Endothelial cell of umbilical vein (primary cell): ENCODE data around the gene FLT1. TPM values are rescaled to one million over a fixed set of nuclear protein-coding genes. Genes with fewer than 3 reads are reported as not detected.

Experiments used
- BruUV-seq: library from RNA; stranded (reverse); fragments of 400-500 nt; replicated peaks from 2 replicates; lab custom pipeline; 2021; lab: Mats Ljungman, UMichigan
- CTCF ChIA-PET: fragments of 300-600, 350-600 bp; sonication (Branson Sonifier 250); formaldehyde crosslinking; loops from one replicate; lab custom pipeline; 2021; ENCODE audit warnings: antibody characterized with exemption, inconsistent platforms; lab: Charles Lee
- POLR2A ChIA-PET: fragments of 300-600, 350-600 bp; sonication (Branson Sonifier 250); formaldehyde crosslinking; loops from one replicate; lab custom pipeline; 2021; ENCODE audit warnings: antibody characterized with exemption, inconsistent platforms; lab: Charles Lee
- DNase-seq: peaks from one replicate; pipeline ENCODE4 v3.0.0-alpha.2; 2011; ENCODE audit warnings: low read depth, low spot score
- FAIRE-seq: peaks from 2 replicates; lab custom pipeline; 2011; peaks lifted over from hg19 to GRCh38; lab: Jason Lieb, UNC
- H2AFZ ChIP-seq: 2 replicates; pipeline ENCODE4 v1.6.0; 2012; ENCODE audit warnings: low read depth, low read length, control low read depth, inconsistent platforms
- H3K27ac ChIP-seq: 2 replicates; pipeline ENCODE4 v1.5.1; 2011; ENCODE audit warnings: low read depth, mild to moderate bottlenecking, control low read depth, low read length, moderate library complexity; ENCODE audit not compliant: insufficient read depth
- H3K27me3 ChIP-seq, 2 experiments: 2 replicates each; pipeline versions ENCODE4 v1.6.0 to v1.6.1; 2011; ENCODE audit warnings: low read length in 2 of 2, mixed read lengths in 1 of 2; ENCODE audit not compliant: control insufficient read depth in 2 of 2, insufficient read depth in 2 of 2
- H3K36me3 ChIP-seq, 2 experiments: 2 replicates in 1 of 2; 3 replicates in 1 of 2; pipeline ENCODE4 v1.5.1; 2011; ENCODE audit warnings: low read length in 2 of 2, mild to moderate bottlenecking in 1 of 2, moderate library complexity in 1 of 2; ENCODE audit not compliant: control insufficient read depth in 2 of 2, insufficient read depth in 2 of 2; ENCODE audit errors: extremely low read depth in 1 of 2
- H3K4me1 ChIP-seq: 3 replicates; pipeline ENCODE4 v1.5.1; 2011; ENCODE audit warnings: mild to moderate bottlenecking, low read length; ENCODE audit not compliant: control insufficient read depth, insufficient read depth; ENCODE audit errors: extremely low read depth
- H3K4me2 ChIP-seq: 2 replicates; pipeline ENCODE4 v1.6.1; 2011; ENCODE audit warnings: low read length, control low read depth, mixed read lengths; ENCODE audit not compliant: insufficient read depth
- H3K4me3 ChIP-seq, 3 experiments: fragments of 200-600 bp in 1 of 3; sonication (generic), shearing (Covaris generic) in 1 of 3; replicated peaks in 1 of 3; 2 replicates each; pipeline ENCODE4 v1.5.1; 2011 to 2016; ENCODE audit warnings: control low read depth in 3 of 3, low read length in 3 of 3, mild to moderate bottlenecking in 2 of 3, inconsistent platforms in 1 of 3, low read depth in 1 of 3, moderate library complexity in 1 of 3; ENCODE audit not compliant: insufficient read depth in 1 of 3
- H3K79me2 ChIP-seq: 2 replicates; pipeline ENCODE4 v1.6.0; 2012; ENCODE audit warnings: low read length, inconsistent platforms; ENCODE audit not compliant: control insufficient read depth, insufficient read depth
- H3K9ac ChIP-seq: replicated peaks from 2 replicates; pipeline ENCODE3; 2011; ENCODE audit warnings: low read length, control low read depth; ENCODE audit not compliant: insufficient read depth; ENCODE audit errors: extremely low read depth
- H3K9me1 ChIP-seq: replicated peaks from 3 replicates; pipeline ENCODE4 v1.6.0; 2011; ENCODE audit warnings: mild to moderate bottlenecking, low read length; ENCODE audit not compliant: control insufficient read depth, insufficient read depth; ENCODE audit errors: extremely low read depth
- H3K9me3 ChIP-seq: replicated peaks from 2 replicates; pipeline ENCODE4 v1.5.1; 2012; ENCODE audit warnings: low read length, inconsistent platforms; ENCODE audit not compliant: control insufficient read depth, insufficient read depth
- H4K20me1 ChIP-seq: replicated peaks from 2 replicates; pipeline ENCODE3; 2011; ENCODE audit warnings: mild to moderate bottlenecking, low read length; ENCODE audit not compliant: control insufficient read depth, insufficient read depth; ENCODE audit errors: extremely low read depth
- EZH2 ChIP-seq: IDR thresholded peaks from 2 replicates; pipeline ENCODE4 v1.6.1; 2012; ENCODE audit warnings: borderline replicate concordance, low read depth, mild to moderate bottlenecking, moderate library complexity, low read length, inconsistent platforms; ENCODE audit not compliant: severe bottlenecking
- FOS ChIP-seq: IDR thresholded peaks from 2 replicates; pipeline ENCODE4 v1.6.1; 2011; ENCODE audit warnings: mild to moderate bottlenecking, low read length, moderate library complexity, borderline replicate concordance; ENCODE audit not compliant: insufficient read depth
- GATA2 ChIP-seq: IDR thresholded peaks from 2 replicates; pipeline ENCODE4 v1.7.0; 2011; ENCODE audit warnings: low read depth, mild to moderate bottlenecking, moderate library complexity, mixed read lengths, low read length; ENCODE audit not compliant: insufficient read length, insufficient read depth
- JUN ChIP-seq: IDR thresholded peaks from 2 replicates; pipeline ENCODE4 v1.6.1; 2011; ENCODE audit warnings: borderline replicate concordance, low read depth; ENCODE audit not compliant: insufficient read length, insufficient read depth
- MYC ChIP-seq: IDR thresholded peaks from one replicate; pipeline ENCODE4 v1.6.1; 2011; ENCODE audit warnings: mild to moderate bottlenecking, low read depth, low read length
- POLR2A ChIP-seq: IDR thresholded peaks from 2 replicates; pipeline ENCODE4 v1.6.1; 2012; ENCODE audit warnings: low read depth, mild to moderate bottlenecking, control low read depth, low read length
- POLR2AphosphoS5 ChIP-seq: IDR thresholded peaks from 2 replicates; pipeline ENCODE4 v1.6.1; 2012; ENCODE audit warnings: low read depth, mild to moderate bottlenecking, control low read depth, low read length, moderate library complexity; ENCODE audit not compliant: insufficient read depth
- dilution Hi-C: fragments of 300-500 bp; cut with MboI; formaldehyde crosslinking; loops from one replicate; pipeline ENCODE4 v1.15.0; 2019; ENCODE audit warnings: low sequenced_read_pairs; ENCODE audit not compliant: extremely low pct_ligation_motif_present
- intact Hi-C: fragments of 100-400 bp; cut with micrococcal nuclease; formaldehyde crosslinking; loops from one replicate; pipeline ENCODE4 v1.10.0; 2022
- polyA plus RNA-seq, 4 experiments: library from polyadenylated mRNA; depleted of rRNA in 3 of 4; stranded (reverse) in 3 of 4; unstranded in 1 of 4; fragments of >200 nt; gene quantifications; 2 replicates each; pipeline versions ENCODE4 v1.2.1 to v1.2.3, GENCODE V29; 2011 to 2012; ENCODE audit warnings: missing spikeins in 1 of 4
- total RNA-seq: library from RNA; stranded (reverse); gene quantifications from 2 replicates; pipeline ENCODE4 v1.2.3, GENCODE V29; 2021
- TF ChIP-seq, protein P1 (sequence below), 2 donors: IDR thresholded peaks; 1 replicate in 1 of 2; 2 replicates in 1 of 2; pipeline ENCODE4 v1.5.1; 2011; ENCODE audit warnings: low read length in 2 of 2, mild to moderate bottlenecking in 2 of 2, moderate library complexity in 2 of 2, control low read depth in 1 of 2, inconsistent platforms in 1 of 2, low read depth in 1 of 2; ENCODE audit not compliant: insufficient read depth in 1 of 2; ENCODE audit errors: extremely low read depth in 1 of 2
- TF ChIP-seq, protein P2 (sequence below): IDR thresholded peaks from 2 replicates; pipeline ENCODE4 v1.6.1; 2011; ENCODE audit not compliant: insufficient read depth, insufficient read length

The FLT1 gene
- total and polyA plus RNA-seq, 2 donors (not counting 3 experiments of a cell fraction or from before 2014, with no cell fraction given) = 16.0 to 104 TPM

DNA sequence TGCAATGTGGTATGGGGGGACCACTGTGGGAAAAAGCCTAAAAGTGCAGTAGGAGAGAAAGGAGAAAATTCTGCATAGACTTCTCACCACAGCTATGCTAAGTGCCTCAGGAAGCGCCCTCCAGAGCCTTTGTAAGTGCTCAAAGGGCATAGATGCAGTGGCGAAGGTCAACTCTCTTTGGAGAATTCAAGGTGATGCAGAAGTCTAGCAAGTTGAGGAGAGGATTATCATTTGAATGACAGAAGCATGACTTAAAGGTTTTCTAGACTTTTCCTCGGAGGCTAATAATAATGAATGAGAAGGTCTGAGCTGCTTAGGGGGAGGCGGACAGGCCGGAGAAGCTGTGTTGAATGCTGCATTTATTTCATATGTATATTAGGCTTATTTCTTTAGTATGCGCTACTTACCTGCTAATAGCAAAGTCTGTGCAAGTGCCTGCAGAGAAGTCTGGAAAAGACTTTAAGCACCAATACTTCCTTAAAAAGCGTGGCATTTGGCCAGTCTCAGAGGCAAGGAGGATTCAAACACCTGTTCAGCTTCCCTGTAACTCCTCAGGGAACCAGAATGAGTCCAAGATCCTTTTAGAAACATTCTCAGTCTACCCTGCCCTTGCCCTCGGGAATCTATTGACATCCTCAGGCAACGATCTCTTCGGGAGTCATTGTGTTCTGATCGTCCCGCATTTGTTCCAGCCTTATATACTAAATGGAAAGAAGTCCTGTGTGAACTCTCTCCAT, 56.2 kb downstream of the FLT1 start:
- Histone ChIP-seq H2AFZ (no peak overlapping the region), H4K20me1 (no peaks in the 10 kb centered on the region)

DNA sequence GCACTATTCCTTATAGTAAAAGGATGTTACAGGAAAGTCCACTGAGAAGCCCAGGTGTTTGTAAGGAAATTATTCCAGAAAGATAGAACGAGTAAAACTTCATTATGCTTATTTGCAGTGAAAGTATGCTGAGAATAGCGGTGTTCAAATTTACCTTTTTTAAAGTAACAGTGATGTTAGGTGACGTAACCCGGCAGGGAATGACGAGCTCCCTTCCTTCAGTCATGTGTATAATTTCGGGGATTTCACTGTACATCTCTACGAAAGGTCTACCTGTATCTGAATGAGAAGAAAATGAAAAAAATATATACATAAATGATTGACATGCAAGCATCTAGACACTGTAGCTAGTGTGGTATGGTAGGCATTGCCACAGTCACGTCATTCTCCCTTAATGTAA, 56.9 kb downstream of the FLT1 start:
- H2AFZ ChIP-seq = no peak overlapping the region
- H3K9ac ChIP-seq = no peak overlapping the region
- H3K27me3 ChIP-seq = no peaks in the 10 kb centered on the region
- dilution Hi-C loops = no loop called here
- no peak for FAIRE-seq
- H3K79me2 ChIP-seq = peaks cover 7% of the 10 kb centered on the region
- H3K4me2 ChIP-seq = no peak overlapping the region
- H3K9me3 ChIP-seq = no peaks in the 10 kb centered on the region
- DNase-seq = no peak
- H3K9me1 ChIP-seq = no peaks in the 10 kb centered on the region
- no peak overlapping the region for H3K27ac ChIP-seq
- intact Hi-C loops = no loop called here
- ChIA-PET POLR2A (no interaction called here), CTCF (no interaction called here)
- no peak for TF ChIP-seq FOS
- TF ChIP-seq EZH2 = no peak
- TF ChIP-seq POLR2AphosphoS5 = no peak
- TF ChIP-seq, protein P1, sequence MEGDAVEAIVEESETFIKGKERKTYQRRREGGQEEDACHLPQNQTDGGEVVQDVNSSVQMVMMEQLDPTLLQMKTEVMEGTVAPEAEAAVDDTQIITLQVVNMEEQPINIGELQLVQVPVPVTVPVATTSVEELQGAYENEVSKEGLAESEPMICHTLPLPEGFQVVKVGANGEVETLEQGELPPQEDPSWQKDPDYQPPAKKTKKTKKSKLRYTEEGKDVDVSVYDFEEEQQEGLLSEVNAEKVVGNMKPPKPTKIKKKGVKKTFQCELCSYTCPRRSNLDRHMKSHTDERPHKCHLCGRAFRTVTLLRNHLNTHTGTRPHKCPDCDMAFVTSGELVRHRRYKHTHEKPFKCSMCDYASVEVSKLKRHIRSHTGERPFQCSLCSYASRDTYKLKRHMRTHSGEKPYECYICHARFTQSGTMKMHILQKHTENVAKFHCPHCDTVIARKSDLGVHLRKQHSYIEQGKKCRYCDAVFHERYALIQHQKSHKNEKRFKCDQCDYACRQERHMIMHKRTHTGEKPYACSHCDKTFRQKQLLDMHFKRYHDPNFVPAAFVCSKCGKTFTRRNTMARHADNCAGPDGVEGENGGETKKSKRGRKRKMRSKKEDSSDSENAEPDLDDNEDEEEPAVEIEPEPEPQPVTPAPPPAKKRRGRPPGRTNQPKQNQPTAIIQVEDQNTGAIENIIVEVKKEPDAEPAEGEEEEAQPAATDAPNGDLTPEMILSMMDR (IDR thresholded peaks at IDR 0.05; ENCODE audit: extremely low read depth in 1 of 2, insufficient read depth in 1 of 2, low read depth in 1 of 2, low read length in 2 of 2) = no peak
- TF ChIP-seq POLR2A = no peak
- TF ChIP-seq MYC = no peak
- no peak for TF ChIP-seq GATA2
- TF ChIP-seq, protein P2, sequence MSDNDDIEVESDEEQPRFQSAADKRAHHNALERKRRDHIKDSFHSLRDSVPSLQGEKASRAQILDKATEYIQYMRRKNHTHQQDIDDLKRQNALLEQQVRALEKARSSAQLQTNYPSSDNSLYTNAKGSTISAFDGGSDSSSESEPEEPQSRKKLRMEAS = no peak
- TF ChIP-seq JUN = no peak
- no peak overlapping the region for H3K4me3 ChIP-seq
- peaks cover 26% of the 10 kb centered on the region for H3K4me1 ChIP-seq
- no peaks in the 10 kb centered on the region for H4K20me1 ChIP-seq
- H3K36me3 ChIP-seq = peaks cover 5 to 24% of the 10 kb centered on the region in 2 experiments
- BruUV-seq = no TSS peak

More for the DNA sequence above, 56.2 kb downstream of the FLT1 start:
- Histone ChIP-seq H3K4me2 (no peak overlapping the region), H3K9ac (no peak overlapping the region), H3K4me1 (peaks cover 27% of the 10 kb centered on the region), H3K9me1 (no peaks in the 10 kb centered on the region), H3K27ac (no peak overlapping the region), H3K36me3 (peaks cover 5 to 24% of the 10 kb centered on the region in 2 experiments), H3K27me3 (no peaks in the 10 kb centered on the region), H3K4me3 (no peak overlapping the region), H3K9me3 (no peaks in the 10 kb centered on the region), H3K79me2 (peaks cover 12% of the 10 kb centered on the region)
- no TSS peak for BruUV-seq
- TF ChIP-seq MYC = no peak
- no peak for TF ChIP-seq FOS
- intact Hi-C loops = no loop called here
- dilution Hi-C loops = no loop called here
- FAIRE-seq (no peak), DNase-seq (no peak)
- ChIA-PET POLR2A (no interaction called here), CTCF (no interaction called here)
